ENCODE data around the gene WDR81.
A peak's percentile ranks its signal among the peaks of the same experiment; 100 is the strongest.
"Not testable (repeated sequence)": the region's sequence is repeated elsewhere in the genome, so short reads cannot be mapped to it uniquely, and the experiment has no call there.

WDR81 gene

GRCh38 chr17:1730326-1731193, 6.1 kb downstream of the WDR81 start:
- no peak for DNase-seq (ENCODE audit: low spot score)

- DNase-seq (ENCODE audit: low spot score): no peak
Measured at GRCh38 chr17:1731194-1731506, 6.6 kb downstream of the WDR81 start.

- DNase-seq (ENCODE audit: low spot score): no peak
Measured at GRCh38 chr17:1732241-1732832, 7.8 kb downstream of the WDR81 start.

GRCh38 chr17:1732833-1733321, 8.4 kb downstream of the WDR81 start:
- no peak for DNase-seq (ENCODE audit: low spot score)

- no peak for DNase-seq (ENCODE audit: low spot score)
Measured at GRCh38 chr17:1733759-1734158, 9.3 kb downstream of the WDR81 start.

GRCh38 chr17:1735418-1735817, 10.9 kb downstream of the WDR81 start:
- DNase-seq (ENCODE audit: low spot score): no peak

GRCh38 chr17:1735834-1736347, 11.4 kb downstream of the WDR81 start:
- no peak for DNase-seq (ENCODE audit: low spot score)

- no peak for DNase-seq (ENCODE audit: low spot score)
Measured at GRCh38 chr17:1736348-1737281, 12.1 kb downstream of the WDR81 start.

GRCh38 chr17:1737531-1738291, 13.2 kb downstream of the WDR81 start:
- no peak for DNase-seq (ENCODE audit: low spot score)

GRCh38 chr17:1741899-1742298, 17.4 kb downstream of the WDR81 start:
- not testable (repeated sequence) for DNase-seq (ENCODE audit: low spot score)

- DNase-seq (ENCODE audit: low spot score): no peak
Measured at GRCh38 chr17:1742371-1743087, 18.0 kb downstream of the WDR81 start, which contains the start of gene SERPINF2. TSS of gene SERPINF2 (plus strand) at chr17:1742871. CDS start at chr17:1744996, 2,125 bp downstream.

- no peak for DNase-seq (ENCODE audit: low spot score)
Measured at GRCh38 chr17:1743088-1743439, 18.6 kb downstream of the WDR81 start.

GRCh38 chr17:1744551-1745512, 20.3 kb downstream of the WDR81 start:
- DNase-seq (ENCODE audit: low spot score): no peak

GRCh38 chr17:1745513-1746020, 21.1 kb downstream of the WDR81 start:
- DNase-seq (ENCODE audit: low spot score): peak; percentile 54

GRCh38 chr17:1746975-1747543, 22.6 kb downstream of the WDR81 start:
- peak; percentile 62 for DNase-seq (ENCODE audit: low spot score)

- DNase-seq (ENCODE audit: low spot score): peak; percentile 53
Measured at GRCh38 chr17:1750628-1751027, 26.1 kb downstream of the WDR81 start.

GRCh38 chr17:1752425-1753262, 28.1 kb downstream of the WDR81 start:
- no peak for DNase-seq (ENCODE audit: low spot score)

All from ecto neural progenitor cell (in vitro differentiated cells).